ENCODE results near the gene SFXN3. TPM values are rescaled to one million over a fixed set of nuclear protein-coding genes. Genes with fewer than 3 reads are reported as not detected.

Gene SFXN3
- total RNA-seq, 1 donor from 2014 or later, result 5.2 TPM

Other genes with a start within 250 kb of the SFXN3 start
- gene SLF2, start 118.3 kb upstream of the SFXN3 start, total RNA-seq (ENCODE audit: unreplicated experiment), result 35.9 TPM
- gene SEMA4G, start 61.7 kb upstream of the SFXN3 start, total RNA-seq (ENCODE audit: unreplicated experiment), result 46.9 TPM
- 58.2 TPM for gene MRPL43, start 43.7 kb upstream of the SFXN3 start, total RNA-seq (ENCODE audit: unreplicated experiment)
- 10.1 TPM for gene TWNK, start 43.7 kb upstream of the SFXN3 start, total RNA-seq (ENCODE audit: unreplicated experiment)
- gene LZTS2, start 31.4 kb upstream of the SFXN3 start, total RNA-seq (ENCODE audit: unreplicated experiment), result 56.7 TPM
- gene PDZD7, start 105 bp upstream of the SFXN3 start, total RNA-seq (ENCODE audit: unreplicated experiment), result 1.5 TPM
- 0.59 TPM for gene KAZALD1, start 30.8 kb downstream of the SFXN3 start, total RNA-seq (ENCODE audit: unreplicated experiment)
- gene TLX1, start 100.1 kb downstream of the SFXN3 start, total RNA-seq (ENCODE audit: unreplicated experiment), result 14.3 TPM
- not detected for gene LBX1, start 198.2 kb downstream of the SFXN3 start, total RNA-seq (ENCODE audit: unreplicated experiment)

Measured in glutamatergic neuron (in vitro differentiated cells).